ENCODE results near the gene SPTBN4. TPM values are rescaled to one million over a fixed set of nuclear protein-coding genes. Genes with fewer than 3 reads are reported as not detected.
"Not testable (repeated sequence)": the region's sequence is repeated elsewhere in the genome, so short reads cannot be mapped to it uniquely, and the experiment has no call there.

Gene SPTBN4
- total RNA-seq, 1 donor from 2014 or later: 23.2 TPM

- no peak for FAIRE-seq
These were observed 111.7 kb downstream of the SPTBN4 start for GRCh38 chr19:40578442-40578908.

GRCh38 chr19:40580619-40581018, 113.8 kb downstream of the SPTBN4 start:
- DNase-seq (ENCODE audit: low spot score in 2 of 2) (no peak), FAIRE-seq (no peak)

More at GRCh38 chr19:40578442-40578908, 111.7 kb downstream of the SPTBN4 start:
- DNase-seq (ENCODE audit: low spot score in 2 of 2): peak in 1 of 2 donors; percentile 58

GRCh38 chr19:40581531-40581930, 114.7 kb downstream of the SPTBN4 start:
- DNase-seq (ENCODE audit: low spot score in 2 of 2) (no peak), FAIRE-seq (no peak)

GRCh38 chr19:40582467-40582866, 115.7 kb downstream of the SPTBN4 start:
- DNase-seq (ENCODE audit: low spot score in 2 of 2) (no peak), FAIRE-seq (no peak)

- DNase-seq (ENCODE audit: low spot score in 2 of 2) (no peak), FAIRE-seq (no peak)
These were observed 116.5 kb downstream of the SPTBN4 start for GRCh38 chr19:40583283-40583682.

- DNase-seq (ENCODE audit: low spot score in 2 of 2) (no peak), FAIRE-seq (no peak)
These were observed 117.2 kb downstream of the SPTBN4 start for GRCh38 chr19:40584007-40584406.

- DNase-seq (ENCODE audit: low spot score in 2 of 2) (no peak), FAIRE-seq (no peak)
These were observed 118.6 kb downstream of the SPTBN4 start for GRCh38 chr19:40585241-40585981.

GRCh38 chr19:40585982-40586422, 119.2 kb downstream of the SPTBN4 start:
- no peak for DNase-seq (ENCODE audit: low spot score in 2 of 2)
- FAIRE-seq: no peak

- FAIRE-seq (no peak), DNase-seq (ENCODE audit: low spot score in 2 of 2) (no peak)
These were observed 119.8 kb downstream of the SPTBN4 start for GRCh38 chr19:40586611-40587010.

- DNase-seq (ENCODE audit: low spot score in 2 of 2) (no peak), FAIRE-seq (no peak)
These were observed 121.5 kb downstream of the SPTBN4 start for GRCh38 chr19:40588110-40588854.

GRCh38 chr19:40588926-40589569, 122.2 kb downstream of the SPTBN4 start:
- no peak for DNase-seq (ENCODE audit: low spot score in 2 of 2)
- FAIRE-seq: no peak

GRCh38 chr19:40589591-40590429, 123.0 kb downstream of the SPTBN4 start:
- no peak for FAIRE-seq
- no peak for DNase-seq (ENCODE audit: low spot score in 2 of 2)

- DNase-seq (ENCODE audit: low spot score in 2 of 2): no peak
- no peak for FAIRE-seq
These were observed 123.9 kb downstream of the SPTBN4 start for GRCh38 chr19:40590464-40591265.

- not testable (repeated sequence) for DNase-seq (ENCODE audit: low spot score in 2 of 2); FAIRE-seq
These were observed 124.9 kb downstream of the SPTBN4 start for GRCh38 chr19:40591724-40592123.

GRCh38 chr19:40592170-40592569, 125.4 kb downstream of the SPTBN4 start:
- FAIRE-seq: no peak
- no peak for DNase-seq (ENCODE audit: low spot score in 2 of 2)

GRCh38 chr19:40594255-40594654, 127.5 kb downstream of the SPTBN4 start:
- DNase-seq (ENCODE audit: low spot score in 2 of 2) (peak in 1 of 2 donors; percentile 51), FAIRE-seq (no peak)

- FAIRE-seq: no peak
- DNase-seq (ENCODE audit: low spot score in 2 of 2): no peak
These were observed 127.9 kb downstream of the SPTBN4 start for GRCh38 chr19:40594657-40595091.

GRCh38 chr19:40596608-40597328, 130.0 kb downstream of the SPTBN4 start:
- FAIRE-seq: no peak
- DNase-seq (ENCODE audit: low spot score in 2 of 2): peak; percentile 64 to 78
